CD4-positive, alpha-beta T cell treated with Interleukin-2 at 100 ng/mL for 4 hours (primary cell): ENCODE data around the gene ANKRD1.

Source experiments
- DNase-seq: peaks from one replicate; pipeline ENCODE4 v3.0.0-alpha.2; 2020; ENCODE audit warnings: low spot score

Gene ANKRD1

DNA sequence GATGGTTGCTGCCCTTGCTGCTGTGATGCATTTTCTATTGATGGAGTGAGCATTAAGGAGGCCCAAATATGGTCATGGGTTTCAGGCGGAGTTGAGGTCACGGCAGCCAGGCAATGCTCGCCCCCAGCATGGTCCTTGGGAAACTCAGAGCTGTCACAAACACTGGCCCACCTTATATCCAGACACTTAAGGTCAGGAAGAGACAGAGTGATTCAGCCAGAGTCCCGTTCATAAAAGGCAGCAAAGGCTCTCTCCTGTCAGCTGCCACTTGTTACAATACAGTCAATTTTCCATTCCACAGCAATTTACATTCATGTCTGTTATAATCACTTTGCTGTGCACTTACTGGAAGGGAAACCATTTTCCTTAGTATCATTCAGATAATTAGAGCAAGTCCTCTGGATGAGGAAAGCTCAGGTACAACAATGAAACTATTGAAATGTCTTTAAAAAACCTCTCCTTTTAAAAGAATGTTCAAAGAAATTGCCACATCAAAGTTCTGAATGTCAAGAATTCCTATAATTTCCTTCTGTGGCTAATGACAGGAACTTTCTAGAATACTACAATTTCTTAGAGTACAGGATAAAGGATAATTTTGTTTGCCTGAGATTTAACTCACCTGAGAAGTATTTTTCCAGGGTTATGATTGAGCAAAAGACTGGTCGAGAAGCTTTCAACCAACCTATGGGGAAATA lies 14.8 kb upstream of the ANKRD1 start:
- DNase-seq, result no peak

- no peak for DNase-seq
Observed at GRCh38 chr10:90930971-90931871, 10.3 kb upstream of the ANKRD1 start.

- DNase-seq, result no peak
Observed at GRCh38 chr10:90930070-90930837, 9.4 kb upstream of the ANKRD1 start.

GRCh38 chr10:90929179-90929578 lies 8.3 kb upstream of the ANKRD1 start:
- DNase-seq, result no peak

DNA sequence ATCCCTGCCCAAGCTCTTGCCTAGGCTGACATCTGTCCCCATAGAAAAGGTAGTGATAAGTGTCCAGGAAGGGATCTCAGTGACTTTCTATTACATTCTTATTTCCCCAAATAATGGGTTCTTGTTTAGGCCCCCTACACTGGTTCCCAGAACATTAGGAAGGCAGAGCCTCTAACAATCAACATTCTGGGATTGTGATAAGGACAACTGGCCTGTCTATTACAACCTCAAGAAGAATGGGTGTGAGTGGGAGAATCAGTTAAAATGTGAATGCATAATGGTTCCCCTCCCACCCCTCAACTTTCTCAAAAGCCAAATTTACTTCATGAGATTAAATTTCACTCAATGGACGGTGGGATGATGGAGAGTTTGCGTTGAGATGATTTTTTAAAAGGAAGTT lies 6.4 kb upstream of the ANKRD1 start:
- no peak for DNase-seq

- no peak for DNase-seq
Observed at GRCh38 chr10:90925079-90926029, 4.5 kb upstream of the ANKRD1 start.

GRCh38 chr10:90924552-90924951 lies 3.7 kb upstream of the ANKRD1 start:
- no peak for DNase-seq

GRCh38 chr10:90923111-90923731 lies 2.3 kb upstream of the ANKRD1 start:
- DNase-seq, result no peak

GRCh38 chr10:90921906-90922305 lies 1.0 kb upstream of the ANKRD1 start:
- no peak for DNase-seq

- no peak for DNase-seq
Observed at GRCh38 chr10:90919683-90920574, 958 bp downstream of the ANKRD1 start.

- DNase-seq, result no peak
Observed at GRCh38 chr10:90917968-90918318, 2.9 kb downstream of the ANKRD1 start.

DNA sequence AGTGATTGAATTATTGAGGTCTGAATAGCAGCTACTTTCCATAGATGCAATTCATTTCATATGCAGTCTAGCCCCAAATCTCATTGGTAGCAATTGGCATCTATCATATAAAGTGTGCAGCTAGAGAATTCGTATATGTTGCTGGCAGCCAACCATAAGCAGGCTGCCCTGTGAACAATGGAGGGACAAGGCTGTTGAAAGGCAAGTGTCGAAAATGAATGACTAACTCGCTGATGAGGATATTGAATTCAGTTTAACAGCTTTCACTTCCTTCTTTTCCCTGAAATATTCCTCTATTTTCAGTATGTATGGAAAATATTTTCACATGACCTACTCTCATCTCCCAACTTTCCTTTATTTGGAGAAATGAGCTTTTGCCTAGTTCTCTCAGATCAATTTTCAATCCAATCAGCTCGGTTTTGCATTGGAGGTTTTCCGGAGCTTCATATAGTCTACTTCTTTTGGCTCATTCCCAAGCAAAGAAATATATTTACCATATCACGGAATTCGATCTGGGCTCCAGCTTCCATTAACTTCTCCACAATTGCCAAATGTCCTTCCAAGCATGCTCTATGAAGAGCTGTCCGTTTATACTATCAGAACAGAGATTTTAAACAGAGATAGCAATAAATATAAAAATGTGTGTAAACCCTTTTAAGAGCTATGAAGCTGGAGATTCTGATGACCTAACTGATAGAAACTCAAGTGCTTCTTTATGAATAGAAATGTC lies 3.5 kb downstream of the ANKRD1 start:
- DNase-seq, result no peak

DNA sequence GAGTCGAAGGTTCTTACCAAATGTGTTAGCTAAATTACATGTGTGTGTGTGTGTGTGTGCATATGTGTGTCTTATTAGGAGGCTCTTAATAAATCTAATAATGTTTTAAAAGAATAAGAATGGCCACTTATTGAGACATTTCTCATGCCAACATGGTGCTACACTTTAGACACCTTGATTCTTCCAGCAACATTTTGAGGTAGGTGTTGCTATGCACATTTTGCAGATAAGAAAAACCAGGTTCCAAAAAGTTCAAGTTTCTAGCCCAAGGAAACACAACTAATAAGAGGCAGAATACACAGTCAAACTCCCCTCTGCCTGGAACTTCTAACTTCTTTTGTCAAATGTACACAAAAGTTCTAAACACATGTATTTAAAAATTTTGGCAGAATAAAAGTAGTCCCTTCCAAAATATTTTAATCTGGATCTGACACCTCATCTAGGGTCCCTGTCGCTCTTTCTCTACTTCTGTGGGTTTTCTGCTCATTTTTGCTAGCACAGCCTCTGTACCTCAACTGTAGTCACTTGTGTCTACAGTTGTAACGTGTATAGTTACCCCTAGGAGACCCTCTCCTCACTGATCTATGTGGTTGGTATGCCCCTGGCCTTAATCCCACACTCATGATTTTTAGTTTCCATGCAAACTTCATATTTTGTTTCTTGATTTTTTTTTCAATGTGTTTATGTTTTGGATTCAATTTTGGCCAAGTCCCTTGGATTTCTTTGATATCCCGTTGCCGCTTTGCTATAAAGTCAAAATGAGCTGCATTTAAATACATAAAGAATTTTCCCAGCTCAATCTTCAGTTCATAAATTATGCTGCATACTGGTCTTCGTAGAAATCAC lies 4.3 kb downstream of the ANKRD1 start:
- DNase-seq, result no peak

DNA sequence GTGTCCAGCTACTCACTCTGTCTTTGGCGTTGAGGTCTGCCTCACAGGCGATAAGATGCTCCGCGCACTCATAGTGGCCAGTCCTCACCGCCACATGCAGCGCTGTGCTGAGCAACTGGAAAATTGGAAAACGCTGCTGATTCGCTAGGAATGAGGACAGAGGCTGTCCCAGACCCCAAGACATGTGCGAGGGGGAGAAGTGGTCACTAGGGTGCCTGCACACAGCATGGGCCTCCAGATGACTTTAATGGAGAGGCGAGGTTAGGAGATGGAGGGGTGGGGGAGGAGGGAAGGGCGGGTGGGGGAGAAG lies 5.2 kb downstream of the ANKRD1 start:
- DNase-seq, result no peak

DNA sequence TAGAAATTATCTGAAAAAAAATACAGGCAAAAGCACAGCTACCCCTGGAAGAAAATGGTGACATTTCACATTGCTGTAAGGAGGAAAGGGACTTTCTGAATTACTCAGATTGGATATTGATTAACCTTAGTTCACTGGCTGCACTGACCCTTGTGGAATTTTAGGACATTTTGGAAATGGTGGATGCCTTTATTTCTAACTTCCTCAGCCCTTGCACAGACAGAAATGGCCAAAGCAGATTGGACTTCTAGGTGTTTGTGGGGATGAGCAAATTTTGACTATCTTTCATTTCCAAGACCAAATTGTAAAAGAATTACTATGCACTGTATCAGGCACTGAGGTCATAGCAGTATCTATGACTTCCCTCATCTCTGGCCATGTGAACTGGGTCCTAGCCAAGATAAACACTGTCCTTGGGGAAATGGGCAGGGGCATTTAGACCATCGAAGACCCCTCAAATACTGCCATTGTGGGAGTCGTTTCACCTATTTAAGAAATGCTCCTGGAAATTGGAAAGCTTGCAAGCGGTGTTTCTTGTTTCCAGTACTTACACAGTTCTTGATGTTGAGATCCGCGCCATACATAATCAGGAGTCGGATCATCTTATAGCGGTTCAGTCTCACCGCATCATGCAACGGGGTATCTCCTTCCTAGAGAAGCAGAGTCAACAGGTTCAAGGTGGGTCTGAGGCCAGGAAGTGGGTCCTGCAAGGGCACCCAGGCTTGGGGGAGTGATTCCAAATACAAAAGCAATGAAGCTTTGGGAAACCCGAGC lies 5.7 kb downstream of the ANKRD1 start:
- DNase-seq, result no peak

DNA sequence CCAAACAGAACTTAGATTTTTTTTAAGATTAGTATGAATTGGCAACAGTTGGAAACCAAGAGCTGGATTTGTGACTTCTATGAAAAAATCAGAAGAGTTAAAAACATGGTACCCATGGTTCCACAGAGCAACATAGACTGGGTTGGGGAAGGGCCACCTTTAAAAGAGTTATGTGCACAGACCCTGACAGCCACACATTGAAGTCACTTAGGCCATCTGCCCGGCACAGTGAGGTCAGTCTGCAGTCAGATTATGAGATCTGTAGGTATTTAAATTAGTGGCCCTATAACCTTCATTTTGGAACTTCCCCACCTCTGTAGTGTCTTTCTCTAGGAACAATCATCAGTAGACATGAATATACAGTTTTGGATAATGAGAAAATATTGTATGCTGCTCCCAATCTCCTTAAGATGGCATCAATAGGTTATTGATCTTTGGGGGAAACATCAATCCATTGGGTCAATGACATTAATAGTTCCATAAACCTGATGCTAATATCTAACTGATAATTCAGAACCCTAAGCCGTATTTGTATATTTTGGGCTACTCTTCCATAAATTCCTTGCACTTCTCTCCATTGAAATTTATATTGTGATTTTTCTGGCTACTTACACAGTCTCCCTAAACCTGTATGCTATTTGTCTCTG lies 7.0 kb downstream of the ANKRD1 start:
- DNase-seq, result no peak

GRCh38 chr10:90912854-90913479 lies 7.9 kb downstream of the ANKRD1 start:
- DNase-seq, result no peak
